Measurements from ENCODE around the gene PRAMEF1.
"Not testable (repeated sequence)": the region's sequence is repeated elsewhere in the genome, so short reads cannot be mapped to it uniquely, and the experiment has no call there.

PRAMEF1 gene

GRCh38 chr1:12791097-12791496 lies at the start of gene PRAMEF1:
TSS of gene PRAMEF1 (plus strand) at chr1:12791397. CDS start at chr1:12793228, 1,831 bp downstream.
- DNase-seq (ENCODE audit: low read depth, low spot score): not testable (repeated sequence)

- DNase-seq (ENCODE audit: low read depth, low spot score): no peak
Measured at GRCh38 chr1:12741946-12742345, 49.3 kb upstream of the PRAMEF1 start.

- DNase-seq (ENCODE audit: low read depth, low spot score): no peak
Measured at GRCh38 chr1:12745126-12745991, 45.8 kb upstream of the PRAMEF1 start.

GRCh38 chr1:12745992-12746323 lies 45.2 kb upstream of the PRAMEF1 start, which contains the start of gene CFAP107:
TSS of gene CFAP107 (plus strand) at chr1:12746200. CDS start at chr1:12746431, 231 bp downstream.
- no peak for DNase-seq (ENCODE audit: low read depth, low spot score)

GRCh38 chr1:12748778-12749355 lies 42.3 kb upstream of the PRAMEF1 start:
- DNase-seq (ENCODE audit: low read depth, low spot score): no peak

GRCh38 chr1:12754738-12755137 lies 36.5 kb upstream of the PRAMEF1 start:
- DNase-seq (ENCODE audit: low read depth, low spot score): no peak

- no peak for DNase-seq (ENCODE audit: low read depth, low spot score)
Measured at GRCh38 chr1:12756273-12756672, 34.9 kb upstream of the PRAMEF1 start.

- no peak for DNase-seq (ENCODE audit: low read depth, low spot score)
Measured at GRCh38 chr1:12756768-12757413, 34.3 kb upstream of the PRAMEF1 start.

GRCh38 chr1:12757836-12758235 lies 33.4 kb upstream of the PRAMEF1 start:
- DNase-seq (ENCODE audit: low read depth, low spot score): no peak

- DNase-seq (ENCODE audit: low read depth, low spot score): no peak
Measured at GRCh38 chr1:12760256-12760795, 30.9 kb upstream of the PRAMEF1 start.

- DNase-seq (ENCODE audit: low read depth, low spot score): no peak
Measured at GRCh38 chr1:12761781-12762180, 29.4 kb upstream of the PRAMEF1 start.

- DNase-seq (ENCODE audit: low read depth, low spot score): no peak
Measured at GRCh38 chr1:12762766-12763165, 28.4 kb upstream of the PRAMEF1 start.

- no peak for DNase-seq (ENCODE audit: low read depth, low spot score)
Measured at GRCh38 chr1:12763479-12763878, 27.7 kb upstream of the PRAMEF1 start.

GRCh38 chr1:12764016-12764415 lies 27.2 kb upstream of the PRAMEF1 start:
- DNase-seq (ENCODE audit: low read depth, low spot score): no peak

GRCh38 chr1:12769031-12769430 lies 22.2 kb upstream of the PRAMEF1 start:
- DNase-seq (ENCODE audit: low read depth, low spot score): no peak

GRCh38 chr1:12769976-12770505 lies 21.2 kb upstream of the PRAMEF1 start:
- DNase-seq (ENCODE audit: low read depth, low spot score): no peak

- no peak for DNase-seq (ENCODE audit: low read depth, low spot score)
Measured at GRCh38 chr1:12770620-12771019, 20.6 kb upstream of the PRAMEF1 start.

- no peak for DNase-seq (ENCODE audit: low read depth, low spot score)
Measured at GRCh38 chr1:12771186-12771585, 20.0 kb upstream of the PRAMEF1 start.

- DNase-seq (ENCODE audit: low read depth, low spot score): no peak
Measured at GRCh38 chr1:12772520-12772919, 18.7 kb upstream of the PRAMEF1 start.

GRCh38 chr1:12773438-12773837 lies 17.8 kb upstream of the PRAMEF1 start, which contains the start of gene PRAMEF12:
TSS of gene PRAMEF12 (plus strand) at chr1:12773738. CDS start at chr1:12774868, 1,130 bp downstream.
- DNase-seq (ENCODE audit: low read depth, low spot score): no peak

- no peak for DNase-seq (ENCODE audit: low read depth, low spot score)
Measured at GRCh38 chr1:12774801-12775345, 16.3 kb upstream of the PRAMEF1 start.

GRCh38 chr1:12775443-12775842 lies 15.8 kb upstream of the PRAMEF1 start:
- DNase-seq (ENCODE audit: low read depth, low spot score): no peak

Data from iPS DF 19.7 (cell line).